SU-DHL-6 (cell line): ENCODE results near the gene OBSCN.
"Not testable (repeated sequence)": the region's sequence is repeated elsewhere in the genome, so short reads cannot be mapped to it uniquely, and the experiment has no call there.

Source experiments
- H2AFZ ChIP-seq: fragments of 200-600 bp; sonication (generic); 2 replicates; pipeline ENCODE4 v1.6.1; 2014; ENCODE audit warnings: low read depth, mild to moderate bottlenecking, moderate library complexity, mixed read lengths, antibody characterized with exemption, low read length; ENCODE audit not compliant: severe bottlenecking
- H3F3A ChIP-seq: fragments of 200-600 bp; shearing (Covaris generic); 2 replicates; pipeline ENCODE4 v1.6.0; 2016; ENCODE audit warnings: antibody characterized with exemption, mild to moderate bottlenecking; ENCODE audit not compliant: insufficient read depth
- H3K27ac ChIP-seq: fragments of 200-600 bp; sonication (generic); 2 replicates; pipeline ENCODE4 v1.5.1; 2016; ENCODE audit warnings: low read depth, mild to moderate bottlenecking, low read length, moderate library complexity, mixed read lengths
- H3K27me3 ChIP-seq: fragments of 200-600 bp; sonication (generic), shearing (Covaris generic); 2 replicates; pipeline ENCODE4 v1.6.0; 2014; ENCODE audit warnings: mild to moderate bottlenecking, low read length
- H3K36me3 ChIP-seq: fragments of 200-600 bp; sonication (generic); 2 replicates; pipeline ENCODE4 v1.6.1; 2014; ENCODE audit warnings: mild to moderate bottlenecking, low read length, mixed read lengths
- H3K4me2 ChIP-seq: fragments of 300-600, 200-600 bp; shearing (Covaris generic), sonication (generic); 2 replicates; pipeline ENCODE4 v1.6.0; 2014; ENCODE audit warnings: low read length, low read depth, mild to moderate bottlenecking; ENCODE audit not compliant: poor library complexity, severe bottlenecking
- H3K4me3 ChIP-seq: fragments of 200-600 bp; sonication (generic); 2 replicates; pipeline ENCODE4 v1.5.1; 2014; ENCODE audit warnings: antibody characterized with exemption, low read length, mild to moderate bottlenecking, mixed read lengths; ENCODE audit not compliant: insufficient read depth, poor library complexity, severe bottlenecking
- H3K79me2 ChIP-seq: fragments of 200-600 bp; sonication (generic); 2 replicates; pipeline ENCODE4 v1.6.1; 2014; ENCODE audit warnings: mild to moderate bottlenecking, low read length, moderate library complexity; ENCODE audit not compliant: insufficient read depth
- H3K9ac ChIP-seq: fragments of 200-600 bp; sonication (generic); 2 replicates; pipeline ENCODE4 v1.7.0; 2014; ENCODE audit warnings: mild to moderate bottlenecking, low read length
- H3K9me2 ChIP-seq: fragments of 200-600 bp; sonication (generic); replicated peaks from 2 replicates; pipeline ENCODE4 v1.6.1; 2014; ENCODE audit warnings: low read length; ENCODE audit not compliant: insufficient read depth
- H3K9me3 ChIP-seq: fragments of 200-600 bp; sonication (generic); 2 replicates; pipeline ENCODE4 v1.6.1; 2014; ENCODE audit warnings: low read length, mixed read lengths; ENCODE audit not compliant: insufficient read depth
- H4K20me1 ChIP-seq: fragments of 200-600 bp; sonication (generic); 2 replicates; pipeline ENCODE4 v1.6.1; 2014; ENCODE audit warnings: low read depth, mild to moderate bottlenecking, antibody characterized with exemption, low read length, moderate library complexity, mixed read lengths
- EZH2phosphoT487 ChIP-seq: fragments of 200-600 bp; sonication (generic), shearing (Covaris generic); conservative IDR thresholded peaks from 2 replicates; pipeline ENCODE4 v1.6.1; 2018; ENCODE audit warnings: mild to moderate bottlenecking, antibody characterized with exemption, low read length, moderate library complexity, mixed read lengths
- TF ChIP-seq, protein P1 (sequence below): fragments of 200-600 bp; sonication (generic); IDR thresholded peaks from one replicate; pipeline ENCODE4 v1.5.1; 2017; ENCODE audit warnings: antibody characterized with exemption, mild to moderate bottlenecking, low read length, moderate library complexity; ENCODE audit not compliant: insufficient read depth, poor library complexity, severe bottlenecking

The OBSCN gene

DNA sequence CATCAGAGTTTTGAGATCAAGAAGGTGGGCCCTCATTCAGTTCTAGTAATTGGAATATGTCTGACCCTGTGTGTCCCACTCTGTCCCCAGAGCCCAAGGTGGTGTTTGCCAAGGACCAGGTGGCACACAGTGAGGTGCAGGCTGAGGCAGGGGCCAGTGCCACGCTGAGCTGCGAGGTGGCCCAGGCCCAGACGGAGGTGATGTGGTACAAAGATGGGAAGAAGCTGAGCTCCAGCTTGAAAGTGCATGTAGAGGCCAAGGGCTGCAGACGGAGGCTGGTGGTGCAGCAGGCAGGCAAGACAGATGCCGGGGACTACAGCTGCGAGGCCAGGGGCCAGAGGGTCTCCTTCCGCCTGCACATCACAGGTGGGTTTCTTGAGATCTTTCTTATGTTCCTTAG lies 35.2 kb downstream of the OBSCN start:
- Histone ChIP-seq H3K36me3 (no peaks in the 10 kb centered on the region), H3K9me2 (no peaks in the 10 kb centered on the region), H3F3A (no peaks in the 10 kb centered on the region), H3K27me3 (no peaks in the 10 kb centered on the region), H3K79me2 (no peaks in the 10 kb centered on the region), H3K4me2 (no peak overlapping the region), H3K4me3 (no peak overlapping the region), H2AFZ (no peak overlapping the region), H3K9me3 (peaks cover 21% of the 10 kb centered on the region; the same call in 1 of the 2 replicates), H4K20me1 (no peaks in the 10 kb centered on the region), H3K27ac (no peak overlapping the region), H3K9ac (no peak overlapping the region)
- no peak for TF ChIP-seq EZH2phosphoT487
- TF ChIP-seq, protein P1, sequence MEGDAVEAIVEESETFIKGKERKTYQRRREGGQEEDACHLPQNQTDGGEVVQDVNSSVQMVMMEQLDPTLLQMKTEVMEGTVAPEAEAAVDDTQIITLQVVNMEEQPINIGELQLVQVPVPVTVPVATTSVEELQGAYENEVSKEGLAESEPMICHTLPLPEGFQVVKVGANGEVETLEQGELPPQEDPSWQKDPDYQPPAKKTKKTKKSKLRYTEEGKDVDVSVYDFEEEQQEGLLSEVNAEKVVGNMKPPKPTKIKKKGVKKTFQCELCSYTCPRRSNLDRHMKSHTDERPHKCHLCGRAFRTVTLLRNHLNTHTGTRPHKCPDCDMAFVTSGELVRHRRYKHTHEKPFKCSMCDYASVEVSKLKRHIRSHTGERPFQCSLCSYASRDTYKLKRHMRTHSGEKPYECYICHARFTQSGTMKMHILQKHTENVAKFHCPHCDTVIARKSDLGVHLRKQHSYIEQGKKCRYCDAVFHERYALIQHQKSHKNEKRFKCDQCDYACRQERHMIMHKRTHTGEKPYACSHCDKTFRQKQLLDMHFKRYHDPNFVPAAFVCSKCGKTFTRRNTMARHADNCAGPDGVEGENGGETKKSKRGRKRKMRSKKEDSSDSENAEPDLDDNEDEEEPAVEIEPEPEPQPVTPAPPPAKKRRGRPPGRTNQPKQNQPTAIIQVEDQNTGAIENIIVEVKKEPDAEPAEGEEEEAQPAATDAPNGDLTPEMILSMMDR: no peak

DNA sequence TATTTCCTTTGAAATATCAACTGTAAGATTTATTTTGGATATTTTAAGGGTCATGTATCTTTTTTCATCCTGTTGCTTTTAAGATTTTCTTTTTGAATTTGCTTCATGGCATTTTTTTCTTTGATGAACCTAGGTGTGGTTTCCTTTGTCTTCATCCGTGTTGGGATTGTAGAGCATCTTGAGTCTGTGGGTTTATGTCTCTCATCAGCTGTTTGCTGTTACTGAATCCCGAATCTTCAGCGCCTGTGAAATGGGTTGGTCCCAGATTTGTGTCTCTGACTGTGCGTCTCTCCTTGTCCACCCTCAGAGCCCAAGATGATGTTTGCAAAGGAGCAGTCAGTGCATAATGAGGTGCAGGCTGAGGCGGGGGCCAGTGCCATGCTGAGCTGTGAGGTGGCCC lies 36.1 kb downstream of the OBSCN start:
- not testable (repeated sequence) for H3K9ac ChIP-seq, H3K4me2 ChIP-seq, H3K36me3 ChIP-seq, H3F3A ChIP-seq, H3K79me2 ChIP-seq, H4K20me1 ChIP-seq, H3K27ac ChIP-seq, H2AFZ ChIP-seq, H3K4me3 ChIP-seq, H3K27me3 ChIP-seq, H3K9me2 ChIP-seq
- H3K9me3 ChIP-seq: peaks cover 21% of the 10 kb centered on the region; the same call in 1 of the 2 replicates

DNA sequence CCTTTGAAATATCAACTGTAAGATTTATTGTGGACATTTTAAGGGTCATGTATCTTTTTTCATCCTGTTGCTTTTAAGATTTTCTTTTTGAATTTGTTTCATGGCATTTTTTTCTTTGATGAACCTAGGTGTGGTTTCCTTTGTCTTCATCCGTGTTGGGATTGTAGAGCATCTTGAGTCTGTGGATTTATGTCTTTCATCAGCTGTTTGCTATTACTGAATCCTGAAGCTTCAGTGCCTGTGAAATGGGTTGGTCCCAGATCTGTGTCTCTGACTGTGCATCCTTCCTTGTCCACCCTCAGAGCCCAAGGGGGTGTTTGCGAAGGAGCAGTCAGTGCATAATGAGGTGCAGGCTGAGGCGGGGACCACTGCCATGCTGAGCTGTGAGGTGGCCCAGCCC lies 37.3 kb downstream of the OBSCN start:
- Histone ChIP-seq H3K4me3 (no peak overlapping the region), H3K36me3 (no peaks in the 10 kb centered on the region), H3K9me3 (peaks cover 21% of the 10 kb centered on the region; the same call in 1 of the 2 replicates), H3K79me2 (no peaks in the 10 kb centered on the region), H3K9me2 (no peaks in the 10 kb centered on the region), H2AFZ (no peak overlapping the region), H3K27ac (no peak overlapping the region), H3K27me3 (no peaks in the 10 kb centered on the region), H4K20me1 (no peaks in the 10 kb centered on the region), H3K4me2 (no peak overlapping the region), H3F3A (no peaks in the 10 kb centered on the region), H3K9ac (no peak overlapping the region)
- no peak for TF ChIP-seq EZH2phosphoT487
- TF ChIP-seq, protein P1: no peak

DNA sequence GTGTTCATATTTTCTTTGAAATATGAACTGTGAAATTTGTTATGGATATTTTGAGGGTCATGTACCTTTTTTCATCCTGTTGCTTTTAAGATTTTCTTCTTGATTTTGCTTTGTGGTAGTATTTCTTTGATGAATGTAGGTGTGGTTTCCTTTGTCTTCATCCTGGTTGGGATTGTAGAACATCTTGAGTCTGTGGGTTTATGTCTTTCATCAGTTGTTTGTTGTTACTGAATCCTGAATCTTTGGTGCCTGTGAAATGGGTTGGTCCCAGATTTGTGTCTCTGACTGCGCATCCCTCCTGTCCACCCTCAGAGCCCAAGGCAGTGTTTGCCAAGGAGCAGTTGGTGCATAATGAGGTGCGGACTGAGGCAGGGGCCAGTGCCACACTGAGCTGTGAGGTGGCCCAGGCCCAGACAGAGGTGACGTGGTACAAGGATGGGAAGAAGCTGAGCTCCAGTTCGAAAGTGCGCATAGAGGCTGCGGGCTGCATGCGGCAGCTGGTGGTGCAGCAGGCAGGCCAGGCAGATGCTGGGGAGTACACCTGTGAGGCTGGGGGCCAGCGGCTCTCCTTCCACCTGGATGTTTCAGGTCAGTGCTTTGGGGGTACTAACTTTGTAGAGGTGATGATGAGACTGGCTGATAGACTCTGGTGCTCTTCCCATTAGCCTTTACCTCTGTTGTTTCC lies 38.5 kb downstream of the OBSCN start:
- TF ChIP-seq, protein P1: no peak
- TF ChIP-seq EZH2phosphoT487: no peak
- Histone ChIP-seq H4K20me1 (no peaks in the 10 kb centered on the region), H3K4me2 (no peak overlapping the region), H3K9me2 (no peaks in the 10 kb centered on the region), H3K27ac (no peak overlapping the region), H3K4me3 (no peak overlapping the region), H3K79me2 (no peaks in the 10 kb centered on the region), H3K36me3 (no peaks in the 10 kb centered on the region), H3K9me3 (peaks cover 16% of the 10 kb centered on the region; the same call in 1 of the 2 replicates), H3K27me3 (no peaks in the 10 kb centered on the region), H3K9ac (no peak overlapping the region), H2AFZ (no peak overlapping the region), H3F3A (no peaks in the 10 kb centered on the region)
